HG02970 (cell line): ENCODE results near the gene NUBPL.
"Not testable (repeated sequence)": the region's sequence is repeated elsewhere in the genome, so short reads cannot be mapped to it uniquely, and the experiment has no call there.

ENCODE experiments used
- ATAC-seq: cut with Tn5 transposase; IDR thresholded peaks from one replicate; pipeline ENCODE4 v1.9.1; 2021; ENCODE audit warnings: mild to moderate bottlenecking, moderate library complexity, moderate number of reproducible peaks; ENCODE audit not compliant: unreplicated experiment, low FRiP score

The NUBPL gene

GRCh38 chr14:31788340-31788739 lies 227.1 kb downstream of the NUBPL start:
- no peak for ATAC-seq

- ATAC-seq: no peak
These were observed 231.5 kb downstream of the NUBPL start for GRCh38 chr14:31792726-31793125.

GRCh38 chr14:31797946-31798345 lies 236.7 kb downstream of the NUBPL start:
- not testable (repeated sequence) for ATAC-seq

GRCh38 chr14:31802838-31803237 lies 241.6 kb downstream of the NUBPL start:
- no peak for ATAC-seq

GRCh38 chr14:31806249-31806648 lies 245.0 kb downstream of the NUBPL start:
- no peak for ATAC-seq

GRCh38 chr14:31811693-31812628 lies 250.8 kb downstream of the NUBPL start:
- ATAC-seq: not testable (repeated sequence)

- ATAC-seq: not testable (repeated sequence)
These were observed 252.7 kb downstream of the NUBPL start for GRCh38 chr14:31813724-31814490.

- ATAC-seq: no peak
These were observed 258.1 kb downstream of the NUBPL start for GRCh38 chr14:31819281-31819680.

- ATAC-seq: no peak
These were observed 264.3 kb downstream of the NUBPL start for GRCh38 chr14:31825459-31825858.

- no peak for ATAC-seq
These were observed 266.1 kb downstream of the NUBPL start for GRCh38 chr14:31827325-31827724.

- ATAC-seq: no peak
These were observed 268.0 kb downstream of the NUBPL start for GRCh38 chr14:31828946-31829868.

- no peak for ATAC-seq
These were observed 273.4 kb downstream of the NUBPL start for GRCh38 chr14:31834616-31835015.

- no peak for ATAC-seq
These were observed 273.8 kb downstream of the NUBPL start for GRCh38 chr14:31835049-31835448.

- no peak for ATAC-seq
These were observed 275.8 kb downstream of the NUBPL start for GRCh38 chr14:31837031-31837430.

- no peak for ATAC-seq
These were observed 281.7 kb downstream of the NUBPL start for GRCh38 chr14:31842899-31843298.

GRCh38 chr14:31843361-31844091 lies 282.3 kb downstream of the NUBPL start:
- ATAC-seq: no peak

GRCh38 chr14:31854508-31855075 lies 293.4 kb downstream of the NUBPL start:
- no peak for ATAC-seq

GRCh38 chr14:31855262-31855661 lies 294.1 kb downstream of the NUBPL start:
- no peak for ATAC-seq

- not testable (repeated sequence) for ATAC-seq
These were observed 294.8 kb downstream of the NUBPL start for GRCh38 chr14:31856003-31856402.
